Activated CD4-positive, alpha-beta T cell treated with anti-CD3 and anti-CD28 coated beads, Interleukin-2, amount 50 U/mL, for 16 hours (primary cell): ENCODE measurements around the gene SHC2.
"Not testable (repeated sequence)": the region's sequence is repeated elsewhere in the genome, so short reads cannot be mapped to it uniquely, and the experiment has no call there.

ENCODE experiments used
- DNase-seq: peaks from one replicate; pipeline ENCODE4 v3.0.0-alpha.2; 2020

SHC2 gene

GRCh38 chr19:468587-469256, 7.9 kb upstream of the SHC2 start:
- DNase-seq, result no peak

GRCh38 chr19:467554-467953, 6.7 kb upstream of the SHC2 start:
- DNase-seq, result no peak

DNA sequence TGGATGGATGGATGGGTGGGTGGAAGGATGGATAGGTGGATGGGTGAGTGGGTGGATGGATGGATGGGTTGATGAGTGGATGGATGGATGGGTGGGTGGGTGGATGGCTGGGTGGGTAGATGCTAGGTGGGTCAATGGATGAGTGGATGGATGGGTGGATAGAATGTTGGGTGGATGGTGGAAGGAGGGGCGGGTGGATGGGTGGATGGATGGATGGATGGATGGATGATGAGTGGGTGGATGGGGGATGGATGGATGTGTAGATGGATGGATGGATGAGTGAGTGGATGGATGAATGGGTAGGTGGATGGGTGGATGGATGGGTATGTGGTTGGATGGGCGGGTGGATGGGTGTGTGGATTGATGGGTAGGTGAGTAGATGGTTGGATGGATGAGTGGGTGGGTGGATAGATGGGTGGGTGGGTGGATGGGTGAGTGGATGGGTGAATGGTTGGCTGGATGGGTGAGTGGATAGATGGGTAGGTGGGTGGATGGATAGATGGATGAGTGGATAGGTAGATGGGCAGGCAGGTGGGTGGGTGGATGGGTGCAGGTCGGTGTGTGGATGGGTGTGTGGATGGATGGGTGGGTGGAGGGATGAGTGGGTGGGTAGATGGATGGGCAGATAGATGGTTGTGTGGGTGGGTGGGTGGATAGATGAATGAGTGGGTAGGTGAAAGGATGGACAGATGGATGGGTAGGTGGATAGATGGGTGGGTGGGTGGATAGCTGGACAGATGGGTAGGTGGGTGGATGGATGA, 4.4 kb upstream of the SHC2 start:
- no peak for DNase-seq

GRCh38 chr19:464208-464545, 3.3 kb upstream of the SHC2 start:
- DNase-seq, result no peak

- no peak for DNase-seq
These were observed 2.8 kb upstream of the SHC2 start for GRCh38 chr19:463483-464207.

GRCh38 chr19:461721-462551, 1.1 kb upstream of the SHC2 start:
- DNase-seq, result no peak

DNA sequence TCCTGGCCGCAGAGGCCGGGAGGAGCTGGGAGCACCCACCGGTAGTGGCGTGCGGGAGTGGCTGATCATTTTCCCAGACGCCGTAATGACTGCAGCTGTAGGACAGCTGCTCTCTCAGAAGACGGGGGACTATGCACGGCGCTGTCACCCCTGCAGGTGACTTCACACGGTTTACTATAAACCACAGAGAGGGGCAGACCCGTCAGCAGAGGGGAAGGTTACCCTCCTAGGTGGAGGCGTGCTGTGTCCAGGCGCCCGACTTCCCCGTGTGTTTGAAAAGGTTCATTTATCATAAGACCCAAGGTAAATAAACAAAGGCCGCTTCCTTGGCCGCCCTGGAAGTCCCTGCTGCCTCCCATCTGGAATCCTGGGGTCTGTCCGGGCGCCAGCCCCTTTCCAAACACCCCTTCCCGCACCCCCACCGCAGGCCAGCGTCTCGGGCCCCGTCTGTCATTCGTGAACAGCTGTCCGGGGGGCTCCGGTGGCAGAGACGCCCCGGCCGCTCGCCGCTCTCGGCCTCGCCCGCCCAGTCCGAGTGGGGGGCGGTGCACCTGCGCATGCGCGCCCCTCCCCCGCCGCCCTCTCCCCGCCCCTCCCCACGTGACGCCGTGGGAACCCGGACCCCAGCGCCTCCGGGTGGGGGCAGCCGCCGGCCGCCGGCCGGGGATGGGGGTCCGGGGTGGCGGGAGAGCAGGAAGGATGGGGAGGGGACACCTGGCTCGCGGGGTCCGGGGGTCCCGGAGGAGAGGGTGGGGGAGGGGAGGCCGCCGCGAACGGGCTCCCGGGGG, 915 bp downstream of the SHC2 start:
- no peak for DNase-seq

GRCh38 chr19:458091-459042, 2.5 kb downstream of the SHC2 start:
- no peak for DNase-seq

DNA sequence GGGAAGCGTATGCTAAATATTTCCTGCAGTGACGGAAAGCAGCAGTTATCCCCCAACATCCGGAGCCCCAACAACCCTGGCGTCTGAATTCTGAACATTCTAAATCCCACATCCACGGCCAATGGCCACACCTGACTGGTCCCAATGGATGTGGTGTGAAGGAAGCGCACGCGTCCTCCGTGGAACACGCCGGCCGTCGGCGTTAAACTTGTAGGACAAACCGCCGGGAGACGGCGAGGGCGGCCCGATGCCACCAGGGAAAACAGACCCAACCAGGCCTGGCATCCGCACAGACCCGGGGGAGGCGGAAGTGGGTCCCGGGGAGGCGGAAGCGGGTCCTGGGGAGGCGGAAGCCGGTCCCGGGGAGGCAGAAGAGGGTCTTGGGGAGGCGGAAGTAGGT, 3.2 kb downstream of the SHC2 start:
- no peak for DNase-seq

DNA sequence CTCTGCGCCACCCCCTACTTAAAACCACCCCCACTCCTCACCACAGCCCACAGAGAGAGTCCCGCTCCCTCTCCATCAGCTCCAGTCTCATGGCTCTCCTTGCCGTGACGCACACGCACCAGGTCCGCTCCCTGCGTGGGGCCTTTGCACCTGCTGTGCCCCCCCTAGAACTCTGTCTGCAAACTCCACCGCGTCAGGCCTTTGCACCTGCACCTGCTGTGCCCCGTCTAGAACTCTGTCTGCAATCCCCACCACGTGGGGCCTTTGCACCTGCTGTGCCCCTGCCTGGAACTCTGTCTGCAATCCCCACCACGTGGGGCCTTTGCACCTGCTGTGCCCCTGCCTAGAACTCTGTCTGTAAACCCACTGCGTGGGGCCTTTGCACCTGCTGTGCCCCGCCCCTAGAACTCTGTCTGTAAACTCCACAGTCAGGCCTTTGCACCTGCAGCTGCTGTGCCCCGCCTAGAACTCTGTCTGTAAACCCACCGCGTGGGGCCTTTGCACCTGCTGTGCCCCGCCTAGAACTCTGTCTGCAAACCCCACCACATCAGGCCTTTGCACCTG, 4.2 kb downstream of the SHC2 start:
- no peak for DNase-seq

DNA sequence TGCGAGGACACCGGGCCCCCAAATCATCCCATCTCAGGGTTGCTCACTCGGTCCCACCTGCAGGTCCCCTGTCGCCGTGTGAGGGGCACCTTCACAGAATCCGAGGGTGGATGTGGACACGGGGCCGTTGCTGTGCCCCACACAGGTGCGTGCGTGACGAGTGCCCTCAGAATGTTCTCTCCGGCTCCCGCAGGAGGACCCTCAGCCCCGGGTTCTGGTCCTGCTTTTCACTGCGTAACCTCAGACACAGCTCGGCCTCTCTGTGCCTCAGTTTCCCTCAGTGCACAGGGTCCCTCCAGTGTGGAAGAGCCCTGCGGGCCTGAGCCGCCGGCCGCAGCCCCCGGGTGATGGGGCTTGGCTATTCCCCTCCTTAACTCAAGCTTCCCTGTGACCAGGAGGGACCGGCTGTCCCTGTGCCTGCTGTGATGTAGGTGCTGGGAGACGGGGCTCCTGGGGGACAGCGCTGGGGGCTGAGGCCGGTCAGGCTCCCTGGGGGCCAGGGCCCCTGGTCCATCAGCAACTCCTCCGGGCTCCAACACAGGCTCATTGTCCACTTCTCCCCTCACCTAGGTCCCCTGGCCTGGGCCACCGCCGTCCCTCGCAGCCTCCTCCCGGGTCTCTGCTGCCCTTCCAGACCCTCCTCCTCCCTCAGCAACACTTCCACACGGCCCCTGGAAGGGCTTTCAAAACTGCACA, 4.8 kb downstream of the SHC2 start:
- no peak for DNase-seq

DNA sequence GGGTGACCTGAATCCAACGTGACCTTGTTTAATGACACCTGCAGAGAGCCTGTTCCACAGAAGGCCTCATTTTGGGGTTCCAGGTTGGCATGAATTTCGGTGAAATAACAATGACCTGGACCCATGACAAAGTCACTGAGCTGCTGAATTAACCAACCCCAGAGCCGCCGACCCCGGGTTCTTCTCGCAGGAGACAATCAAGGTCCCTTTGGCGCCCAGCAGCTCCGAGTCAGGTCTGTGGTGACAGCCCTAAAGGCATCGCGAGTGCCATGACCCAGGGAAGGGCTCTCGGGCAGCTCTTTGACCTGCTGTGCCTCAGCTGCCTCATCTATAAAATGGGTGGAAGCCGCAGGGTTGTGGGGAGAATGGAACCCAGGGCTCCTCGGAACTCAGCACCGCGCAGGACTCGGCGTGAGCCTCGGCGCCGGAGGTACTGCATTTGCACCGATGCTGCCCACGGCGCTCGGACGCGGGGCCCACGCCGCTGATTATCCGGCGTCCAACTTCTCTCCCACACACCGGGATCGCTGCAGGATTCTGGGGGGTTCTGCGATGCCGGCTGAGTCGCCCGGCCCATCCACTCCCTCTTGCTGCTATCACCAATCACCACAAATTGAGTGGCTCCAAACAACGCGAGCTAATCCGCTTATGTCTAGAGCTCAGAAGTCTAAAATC, 5.7 kb downstream of the SHC2 start:
- no peak for DNase-seq

DNA sequence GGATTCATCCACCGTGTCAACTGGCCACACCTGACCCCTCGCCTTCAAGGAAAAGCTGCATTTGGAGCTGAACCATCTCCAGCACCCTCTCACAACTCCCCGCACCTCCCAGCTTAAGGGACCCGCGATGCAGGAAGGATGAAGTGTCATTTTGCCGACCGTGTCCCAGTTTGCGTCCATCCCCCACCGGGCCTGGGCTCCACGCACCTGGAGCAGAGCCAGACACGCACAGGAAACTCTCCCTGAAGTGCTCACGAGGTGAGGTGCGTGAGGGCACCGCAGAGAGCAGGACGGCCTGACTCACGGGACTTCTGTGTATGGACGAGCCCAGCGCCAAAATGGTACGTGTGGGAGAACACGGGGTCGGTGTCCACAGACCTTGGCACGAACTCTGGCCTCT, 7.2 kb downstream of the SHC2 start:
- DNase-seq, result no peak

DNA sequence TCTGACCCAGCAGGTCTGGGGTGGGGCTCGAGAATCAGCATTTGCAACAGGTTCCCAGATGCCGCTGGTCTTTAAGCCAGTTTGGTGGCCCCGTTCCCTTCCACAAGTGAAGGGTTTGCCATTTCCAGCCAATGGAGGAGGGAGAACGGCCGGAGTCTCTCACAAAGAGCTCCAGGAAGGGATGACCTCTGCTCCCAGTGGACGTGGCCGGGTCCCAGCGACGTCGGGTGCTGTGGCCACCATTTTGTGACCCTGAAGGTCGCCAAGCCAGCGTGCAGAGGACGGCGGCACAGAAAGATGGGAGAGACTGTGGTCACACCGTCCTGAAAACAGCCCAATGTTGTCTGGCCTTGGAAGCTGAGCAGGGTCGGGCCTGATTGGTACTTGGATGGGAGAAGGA, 8.0 kb downstream of the SHC2 start:
- no peak for DNase-seq

DNA sequence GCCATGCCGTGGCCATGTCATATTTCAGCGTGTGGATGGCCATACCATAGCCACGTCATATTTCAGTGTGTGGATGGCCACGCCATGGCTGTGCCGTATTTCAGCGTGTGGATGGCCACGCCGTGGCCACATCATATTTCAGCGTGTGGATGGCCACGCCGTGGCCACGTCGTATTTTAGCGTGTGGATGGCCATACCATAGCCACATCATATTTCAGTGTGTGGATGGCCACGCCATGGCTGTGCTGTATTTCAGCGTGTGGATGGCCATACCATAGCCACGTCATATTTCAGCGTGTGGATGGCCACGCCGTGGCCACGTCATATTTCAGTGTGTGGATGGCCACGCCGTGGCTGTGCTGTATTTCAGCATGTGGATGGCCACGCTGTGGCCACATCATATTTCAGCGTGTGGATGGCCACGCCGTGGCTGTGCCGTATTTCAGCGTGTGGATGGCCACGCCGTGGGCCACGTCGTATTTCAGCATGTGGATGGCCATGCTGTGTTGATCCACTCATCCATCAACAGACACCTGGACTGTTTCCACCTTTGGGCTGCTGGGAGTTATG, 9.8 kb downstream of the SHC2 start:
- DNase-seq, result not testable (repeated sequence)

DNA sequence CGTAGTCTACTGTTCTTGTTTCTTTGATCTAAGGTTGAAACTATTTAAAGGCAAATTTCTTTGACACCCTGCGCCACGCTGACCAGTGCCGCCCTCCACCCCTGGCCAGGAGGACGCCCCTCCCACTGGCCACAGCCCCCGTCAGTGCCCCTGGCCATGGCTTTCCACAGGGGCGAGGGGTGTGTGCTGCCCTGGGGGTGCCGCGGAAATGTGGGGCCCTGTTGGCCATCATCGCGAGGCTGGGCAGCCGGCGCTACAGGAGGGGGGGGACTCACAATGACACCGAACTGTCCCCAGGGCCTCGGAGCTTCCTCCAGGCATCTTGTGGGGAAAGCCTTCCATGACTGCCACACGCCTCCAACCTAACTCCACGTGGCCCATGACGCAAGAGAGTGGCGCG, 10.9 kb downstream of the SHC2 start:
- no peak for DNase-seq

DNA sequence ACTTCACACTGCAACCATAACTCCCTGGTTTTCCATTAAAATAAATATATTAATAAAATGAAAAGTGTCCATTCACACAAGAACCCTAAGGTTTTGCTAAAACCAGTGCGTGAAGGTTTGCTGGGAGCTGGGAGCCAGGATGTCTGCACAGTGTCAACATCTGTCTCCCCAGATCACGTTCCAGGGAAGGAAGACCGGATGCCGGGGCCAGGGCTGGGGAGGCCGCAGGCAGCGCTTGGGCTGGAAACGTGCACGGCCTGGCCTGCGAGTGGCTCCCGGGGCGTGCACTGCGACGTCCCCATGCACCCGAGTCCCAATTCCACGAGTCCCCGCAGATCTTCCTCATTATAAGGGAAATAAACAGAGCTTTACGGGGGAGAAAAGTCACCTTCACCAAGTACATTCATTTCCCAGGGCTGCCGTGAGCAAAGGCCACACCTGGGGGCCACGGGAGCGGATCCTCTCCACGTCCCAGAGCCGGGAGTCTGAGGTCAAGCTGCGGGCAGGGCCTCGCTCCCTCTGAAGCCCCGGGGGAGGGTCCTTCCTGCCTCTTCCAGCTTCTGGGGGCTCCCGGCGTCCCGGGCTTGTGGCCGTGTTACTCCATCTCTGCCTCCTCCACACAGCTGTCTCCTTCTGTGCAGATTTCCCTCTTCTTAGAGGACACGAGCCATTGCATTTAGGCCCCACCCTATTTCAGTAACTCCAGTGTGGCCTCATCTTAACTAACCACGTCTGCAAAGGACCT, 12.8 kb downstream of the SHC2 start:
- no peak for DNase-seq

DNA sequence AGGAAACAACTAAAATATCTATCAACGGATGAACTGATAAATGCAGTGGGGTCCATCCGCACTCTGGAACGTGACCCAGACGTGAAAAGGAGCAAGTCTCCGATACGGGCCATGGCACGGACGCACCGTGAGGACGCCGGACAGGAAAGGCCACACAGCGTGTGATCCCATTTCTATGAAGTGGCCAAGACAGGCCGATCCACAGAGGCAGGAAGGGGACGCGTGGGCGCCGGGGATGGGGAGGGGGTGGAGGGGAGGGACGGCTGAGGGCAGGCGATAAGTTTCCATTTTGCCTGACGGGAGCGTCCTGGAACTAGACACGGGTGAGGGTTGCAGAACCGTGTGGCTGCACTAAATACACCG, 13.8 kb downstream of the SHC2 start:
- no peak for DNase-seq
